HepG2 (cell line): ENCODE results near the gene DISP2. TPM values are rescaled to one million over a fixed set of nuclear protein-coding genes. Genes with fewer than 3 reads are reported as not detected.

ENCODE experiments used
- ATF1 ChIP-seq: IDR thresholded peaks from 2 replicates; pipeline ENCODE4 v1.6.1; 2016; ENCODE audit warnings: mild to moderate bottlenecking, control low read depth
- CC2D1A ChIP-seq: sonication (generic); formaldehyde crosslinking; IDR thresholded peaks from 2 replicates; pipeline ENCODE4 v1.8.1; 2023; ENCODE audit warnings: mild to moderate bottlenecking, missing genetic modification reagents
- CSRNP1 ChIP-seq: sonication (generic); formaldehyde crosslinking; IDR thresholded peaks from 2 replicates; pipeline ENCODE4 v1.8.1; 2023; ENCODE audit warnings: mild to moderate bottlenecking, missing genetic modification reagents
- DR1 ChIP-seq: sonication (generic); formaldehyde crosslinking; IDR thresholded peaks from 2 replicates; pipeline ENCODE4 v1.8.0; 2021; ENCODE audit warnings: mild to moderate bottlenecking, missing genetic modification reagents, inconsistent platforms
- GTF3A ChIP-seq: sonication (generic); formaldehyde crosslinking; conservative IDR thresholded peaks from 2 replicates; pipeline ENCODE4 v1.4.0; 2020; ENCODE audit warnings: mild to moderate bottlenecking, missing genetic modification reagents
- HCFC1 ChIP-seq: fragments of 150-350 bp; IDR thresholded peaks from 2 replicates; pipeline ENCODE4 v1.6.1; 2014; ENCODE audit warnings: low read depth, low read length
- HNF4A ChIP-seq: sonication (generic); formaldehyde crosslinking; IDR thresholded peaks from 2 replicates; pipeline ENCODE4 v1.4.0; 2020; ENCODE audit warnings: missing genetic modification reagents
- ISL2 ChIP-seq: sonication (generic); formaldehyde crosslinking; IDR thresholded peaks from 2 replicates; pipeline ENCODE4 v1.5.0; 2020; ENCODE audit warnings: missing genetic modification reagents
- LBX2 ChIP-seq: sonication (generic); formaldehyde crosslinking; IDR thresholded peaks from 2 replicates; pipeline ENCODE4 v1.5.0; 2020; ENCODE audit warnings: missing genetic modification reagents, mild to moderate bottlenecking, borderline replicate concordance
- MED1 ChIP-seq: sonication (generic); formaldehyde crosslinking; IDR thresholded peaks from 2 replicates; pipeline ENCODE4 v1.4.0; 2020; ENCODE audit warnings: missing genetic modification reagents
- MED8 ChIP-seq: sonication (generic); formaldehyde crosslinking; IDR thresholded peaks from 2 replicates; pipeline ENCODE4 v1.8.1; 2023; ENCODE audit warnings: mild to moderate bottlenecking, missing genetic modification reagents; ENCODE audit not compliant: insufficient replicate concordance
- MEF2D ChIP-seq: sonication (generic); formaldehyde crosslinking; IDR thresholded peaks from 2 replicates; pipeline ENCODE4 v1.5.1; 2020; ENCODE audit warnings: mild to moderate bottlenecking, missing genetic modification reagents
- PAF1 ChIP-seq: IDR thresholded peaks from 2 replicates; pipeline ENCODE4 v1.6.1; 2016; ENCODE audit warnings: missing genetic modification reagents, missing compliant biosample characterization
- PCBP1 ChIP-seq: fragments of 200-400 bp; formaldehyde crosslinking; IDR thresholded peaks from 2 replicates; pipeline ENCODE4 v1.6.1; 2017; ENCODE audit warnings: mild to moderate bottlenecking, low read depth, low read length, borderline replicate concordance
- SNAPC4 ChIP-seq: sonication (generic); formaldehyde crosslinking; IDR thresholded peaks from 2 replicates; pipeline ENCODE4 v1.4.0; 2020; ENCODE audit warnings: mild to moderate bottlenecking, missing genetic modification reagents
- SP4 ChIP-seq: sonication (generic); formaldehyde crosslinking; IDR thresholded peaks from 2 replicates; pipeline ENCODE4 v1.8.1; 2023; ENCODE audit warnings: mild to moderate bottlenecking, missing genetic modification reagents
- TCF12 ChIP-seq, 2 experiments: fragments of 450-650 bp in 1 of 2; sonication (generic) in 1 of 2; formaldehyde crosslinking in 1 of 2; IDR thresholded peaks; 2 replicates each; pipeline versions ENCODE4 v1.6.1 to v1.8.0; 2017 to 2022; ENCODE audit warnings: antibody characterized with exemption in 1 of 2, mild to moderate bottlenecking in 1 of 2, missing genetic modification reagents in 1 of 2, moderate library complexity in 1 of 2
- TEAD2 ChIP-seq: sonication (generic); formaldehyde crosslinking; IDR thresholded peaks from 2 replicates; pipeline ENCODE4 v1.9.0; 2021; ENCODE audit warnings: missing genetic modification reagents
- ZNF317 ChIP-seq: sonication (generic); formaldehyde crosslinking; IDR thresholded peaks from 2 replicates; pipeline ENCODE4 v1.5.0; 2020; ENCODE audit warnings: mild to moderate bottlenecking, missing genetic modification reagents
- ZNF335 ChIP-seq: sonication (generic); formaldehyde crosslinking; IDR thresholded peaks from 2 replicates; pipeline ENCODE4 v1.4.0; 2020; ENCODE audit warnings: missing genetic modification reagents
- ZNF430 ChIP-seq: sonication (generic); formaldehyde crosslinking; IDR thresholded peaks from 2 replicates; pipeline ENCODE4 v1.9.0; 2021; ENCODE audit warnings: mild to moderate bottlenecking, missing genetic modification reagents
- ZNF713 ChIP-seq: sonication (generic); formaldehyde crosslinking; IDR thresholded peaks from 2 replicates; pipeline ENCODE4 v1.4.0; 2020; ENCODE audit warnings: mild to moderate bottlenecking, missing genetic modification reagents
- polyA plus RNA-seq, 8 experiments: library from polyadenylated mRNA; depleted of rRNA in 3 of 8; stranded (reverse) in 7 of 8; unstranded in 1 of 8; fragments of >200 nt; fragmentation: Illumina TruSeq in 4 of 8; extraction: Trizol in 4 of 8; gene quantifications; 2 replicates each; pipeline versions ENCODE4 v1.2.1 to v1.2.3, GENCODE V29; 2011 to 2016; ENCODE audit warnings: low read depth in 4 of 8, missing spikeins in 1 of 8, mixed read lengths in 1 of 8; ENCODE audit not compliant: insufficient read depth in 1 of 8
- total RNA-seq, 5 experiments: library from RNA; depleted of rRNA; stranded (reverse); fragments of >200 nt; fragmentation: Illumina TruSeq; extraction: Trizol; gene quantifications; 2 replicates each; pipeline ENCODE4 v1.2.3, GENCODE V29; 2016; ENCODE audit warnings: low read depth in 1 of 5

Gene DISP2
- total and polyA plus RNA-seq, 2 of the 13 experiments (the other 11 are each of a cell fraction or from before 2014, with no cell fraction given) = 0.09 to 0.32 TPM

- TF ChIP-seq MEF2D (CRISPR knock-in tag) = no peak
- no peak for TF ChIP-seq LBX2 (CRISPR knock-in tag)
- no peak for TF ChIP-seq TCF12 (IDR thresholded peaks at IDR 0.05)
- no peak for TF ChIP-seq TCF12 (CRISPR knock-in tag; IDR thresholded peaks at IDR 0.05)
- TF ChIP-seq ISL2 (CRISPR knock-in tag) = no peak
- no peak for TF ChIP-seq GTF3A (CRISPR knock-in tag)
- no peak for TF ChIP-seq CC2D1A (CRISPR knock-in tag)
- TF ChIP-seq PCBP1 = no peak
- peak; percentile 74; the same call in 1 of the 2 replicates for TF ChIP-seq ZNF430
- TF ChIP-seq SP4 (CRISPR knock-in tag) = 0 out of 2 replicates have a peak, but pooled peaks have one; percentile 10
- 0 out of 2 replicates have a peak, but pooled peaks have one; percentile 32 for TF ChIP-seq CSRNP1 (CRISPR knock-in tag)
- no peak for TF ChIP-seq ATF1 (CRISPR knock-in tag)
- TF ChIP-seq MED8 (CRISPR knock-in tag) = no peak
- no peak for TF ChIP-seq HNF4A (CRISPR knock-in tag)
- TF ChIP-seq DR1 (CRISPR knock-in tag) = no peak
- TF ChIP-seq PAF1 (CRISPR knock-in tag) = no peak
- TF ChIP-seq MED1 (CRISPR knock-in tag) = 0 out of 2 replicates have a peak, but pooled peaks have one; percentile 35
- TF ChIP-seq HCFC1 = peak; percentile 84
- TF ChIP-seq ZNF317 (CRISPR knock-in tag) = no peak; the same call in 1 of the 2 replicates
- no peak for TF ChIP-seq TEAD2 (CRISPR knock-in tag)
- TF ChIP-seq ZNF713 (CRISPR knock-in tag) = no peak
- TF ChIP-seq SNAPC4 = no peak
- TF ChIP-seq ZNF335 (CRISPR knock-in tag) = no peak; the same call in 1 of the 2 replicates
Measured at GRCh38 chr15:40382580-40383456, 24.8 kb downstream of the DISP2 start, which contains the start of gene KNSTRN (continued).
